GM12865 (cell line): ENCODE data around the gene ZC3H7A.

Experiments
- DNase-seq: peaks from one replicate; pipeline ENCODE4 v3.0.0; 2010; ENCODE audit warnings: low read depth
- H3K4me3 ChIP-seq: 2 replicates; pipeline ENCODE4 v1.5.1; 2011; ENCODE audit warnings: mild to moderate bottlenecking, low read depth, low read length, control low read depth
- CTCF ChIP-seq: IDR thresholded peaks from 2 replicates; pipeline ENCODE4 v1.5.1; 2011; ENCODE audit warnings: low read length, control low read depth, low read depth, inconsistent platforms; ENCODE audit not compliant: insufficient read depth; ENCODE audit errors: missing control alignments

The ZC3H7A gene

GRCh38 chr16:11719171-11719570, 77.9 kb downstream of the ZC3H7A start:
- DNase-seq: no peak
- H3K4me3 ChIP-seq: no peak overlapping the region
- no peak for TF ChIP-seq CTCF

- H3K4me3 ChIP-seq: no peak overlapping the region
These were observed 79.2 kb downstream of the ZC3H7A start for GRCh38 chr16:11717811-11718210.

GRCh38 chr16:11716336-11716735, 80.7 kb downstream of the ZC3H7A start:
- TF ChIP-seq CTCF: no peak
- no peak overlapping the region for H3K4me3 ChIP-seq
- no peak for DNase-seq

More at GRCh38 chr16:11717811-11718210, 79.2 kb downstream of the ZC3H7A start:
- no peak for TF ChIP-seq CTCF
- DNase-seq: no peak

GRCh38 chr16:11715246-11715947, 81.7 kb downstream of the ZC3H7A start:
- DNase-seq: peak; percentile 29

GRCh38 chr16:11712122-11712521, 84.9 kb downstream of the ZC3H7A start:
- DNase-seq: no peak
- TF ChIP-seq CTCF: no peak
- no peak overlapping the region for H3K4me3 ChIP-seq

More at GRCh38 chr16:11715246-11715947, 81.7 kb downstream of the ZC3H7A start:
- TF ChIP-seq CTCF: no peak
- H3K4me3 ChIP-seq: no peak overlapping the region

GRCh38 chr16:11711662-11712061, 85.4 kb downstream of the ZC3H7A start:
- no peak for DNase-seq
- no peak overlapping the region for H3K4me3 ChIP-seq
- no peak for TF ChIP-seq CTCF

GRCh38 chr16:11708421-11708820, 88.6 kb downstream of the ZC3H7A start:
- no peak for TF ChIP-seq CTCF
- H3K4me3 ChIP-seq: no peak overlapping the region
- DNase-seq: no peak
